ENCODE data around the gene WFS1. TPM values are rescaled to one million over a fixed set of nuclear protein-coding genes. Genes with fewer than 3 reads are reported as not detected.

The WFS1 gene
- total RNA-seq, 2 donors from 2014 or later: 1.1 to 2.6 TPM

GRCh38 chr4:6321361-6321760 lies 51.7 kb downstream of the WFS1 start:
- Mint-ChIP-seq H3K27me3 (peaks cover 36% of the 10 kb centered on the region), H3K4me3 (no peak overlapping the region), H3K4me1 (no peaks in the 10 kb centered on the region), H3K36me3 (ENCODE audit: low read depth) (no peaks in the 10 kb centered on the region), H3K9me3 (no peaks in the 10 kb centered on the region), H3K27ac (no peak overlapping the region)
- ATAC-seq (replicated peaks): no peak

- Mint-ChIP-seq H3K4me3 (no peak overlapping the region), H3K27me3 (peaks cover 34% of the 10 kb centered on the region), H3K36me3 (ENCODE audit: low read depth) (no peaks in the 10 kb centered on the region), H3K9me3 (no peaks in the 10 kb centered on the region), H3K27ac (no peak overlapping the region), H3K4me1 (no peaks in the 10 kb centered on the region)
- ATAC-seq (replicated peaks): no peak
Observed at GRCh38 chr4:6322067-6322760, 52.6 kb downstream of the WFS1 start.

GRCh38 chr4:6322761-6323566 lies 53.3 kb downstream of the WFS1 start:
- H3K27ac Mint-ChIP-seq: no peak overlapping the region
- H3K36me3 Mint-ChIP-seq (ENCODE audit: low read depth): no peaks in the 10 kb centered on the region
- no peak for ATAC-seq (replicated peaks)
- H3K9me3 Mint-ChIP-seq: no peaks in the 10 kb centered on the region
- no peaks in the 10 kb centered on the region for H3K4me1 Mint-ChIP-seq
- peaks cover 33% of the 10 kb centered on the region for H3K27me3 Mint-ChIP-seq
- no peak overlapping the region for H3K4me3 Mint-ChIP-seq

GRCh38 chr4:6324461-6324998 lies 54.9 kb downstream of the WFS1 start:
- no peaks in the 10 kb centered on the region for H3K9me3 Mint-ChIP-seq
- no peak overlapping the region for H3K4me3 Mint-ChIP-seq
- no peaks in the 10 kb centered on the region for H3K4me1 Mint-ChIP-seq
- no peaks in the 10 kb centered on the region for H3K36me3 Mint-ChIP-seq (ENCODE audit: low read depth)
- ATAC-seq (replicated peaks): no peak
- peaks cover 30% of the 10 kb centered on the region for H3K27me3 Mint-ChIP-seq
- no peak overlapping the region for H3K27ac Mint-ChIP-seq

- peaks cover 26% of the 10 kb centered on the region for H3K27me3 Mint-ChIP-seq
- H3K27ac Mint-ChIP-seq: no peak overlapping the region
- H3K4me1 Mint-ChIP-seq: no peaks in the 10 kb centered on the region
- no peaks in the 10 kb centered on the region for H3K36me3 Mint-ChIP-seq (ENCODE audit: low read depth)
- no peak overlapping the region for H3K4me3 Mint-ChIP-seq
- H3K9me3 Mint-ChIP-seq: no peaks in the 10 kb centered on the region
- ATAC-seq (replicated peaks): no peak
Observed at GRCh38 chr4:6324999-6325787, 55.5 kb downstream of the WFS1 start.

- Mint-ChIP-seq H3K36me3 (ENCODE audit: low read depth) (no peaks in the 10 kb centered on the region), H3K27ac (no peak overlapping the region)
Observed at GRCh38 chr4:6325788-6326290, 56.2 kb downstream of the WFS1 start.

GRCh38 chr4:6326312-6327060 lies 56.8 kb downstream of the WFS1 start:
- ATAC-seq (replicated peaks): no peak
- Mint-ChIP-seq H3K27ac (no peak overlapping the region), H3K9me3 (no peaks in the 10 kb centered on the region), H3K4me3 (no peak overlapping the region), H3K27me3 (peaks cover 20% of the 10 kb centered on the region), H3K36me3 (ENCODE audit: low read depth) (no peaks in the 10 kb centered on the region), H3K4me1 (no peaks in the 10 kb centered on the region)

More at GRCh38 chr4:6325788-6326290, 56.2 kb downstream of the WFS1 start:
- H3K9me3 Mint-ChIP-seq: no peaks in the 10 kb centered on the region
- H3K4me3 Mint-ChIP-seq: no peak overlapping the region
- H3K4me1 Mint-ChIP-seq: no peaks in the 10 kb centered on the region
- peaks cover 23% of the 10 kb centered on the region for H3K27me3 Mint-ChIP-seq
- peak; percentile 8 for ATAC-seq (replicated peaks)

GRCh38 chr4:6327220-6327917 lies 57.7 kb downstream of the WFS1 start:
- peak; percentile 80 for ATAC-seq (replicated peaks)
- H3K4me1 Mint-ChIP-seq: no peaks in the 10 kb centered on the region
- peaks cover 20% of the 10 kb centered on the region for H3K27me3 Mint-ChIP-seq
- H3K27ac Mint-ChIP-seq: no peak overlapping the region
- no peaks in the 10 kb centered on the region for H3K36me3 Mint-ChIP-seq (ENCODE audit: low read depth)
- no peaks in the 10 kb centered on the region for H3K9me3 Mint-ChIP-seq
- no peak overlapping the region for H3K4me3 Mint-ChIP-seq

GRCh38 chr4:6328526-6328925 lies 58.9 kb downstream of the WFS1 start:
- no peak overlapping the region for H3K27ac Mint-ChIP-seq
- no peak overlapping the region for H3K4me3 Mint-ChIP-seq
- ATAC-seq (replicated peaks): no peak
- no peaks in the 10 kb centered on the region for H3K36me3 Mint-ChIP-seq (ENCODE audit: low read depth)
- H3K4me1 Mint-ChIP-seq: no peaks in the 10 kb centered on the region
- H3K27me3 Mint-ChIP-seq: peaks cover 25% of the 10 kb centered on the region
- no peaks in the 10 kb centered on the region for H3K9me3 Mint-ChIP-seq

- H3K27me3 Mint-ChIP-seq: peaks cover 22% of the 10 kb centered on the region
- ATAC-seq (replicated peaks): no peak
- H3K4me3 Mint-ChIP-seq: no peak overlapping the region
- no peaks in the 10 kb centered on the region for H3K4me1 Mint-ChIP-seq
- no peak overlapping the region for H3K27ac Mint-ChIP-seq
- no peaks in the 10 kb centered on the region for H3K9me3 Mint-ChIP-seq
- no peaks in the 10 kb centered on the region for H3K36me3 Mint-ChIP-seq (ENCODE audit: low read depth)
Observed at GRCh38 chr4:6329478-6330383, 60.1 kb downstream of the WFS1 start.

GRCh38 chr4:6330384-6330767 lies 60.7 kb downstream of the WFS1 start:
- no peaks in the 10 kb centered on the region for H3K4me1 Mint-ChIP-seq
- H3K27ac Mint-ChIP-seq: no peak overlapping the region
- no peaks in the 10 kb centered on the region for H3K36me3 Mint-ChIP-seq (ENCODE audit: low read depth)
- ATAC-seq (replicated peaks): no peak
- peaks cover 21% of the 10 kb centered on the region for H3K27me3 Mint-ChIP-seq
- no peak overlapping the region for H3K4me3 Mint-ChIP-seq
- H3K9me3 Mint-ChIP-seq: no peaks in the 10 kb centered on the region

- no peak for ATAC-seq (replicated peaks)
- peaks cover 19% of the 10 kb centered on the region for H3K27me3 Mint-ChIP-seq
Observed at GRCh38 chr4:6331018-6331417, 61.4 kb downstream of the WFS1 start.

More at GRCh38 chr4:6331018-6331417, 61.4 kb downstream of the WFS1 start:
- no peak overlapping the region for H3K27ac Mint-ChIP-seq
- H3K4me1 Mint-ChIP-seq: no peaks in the 10 kb centered on the region
- H3K36me3 Mint-ChIP-seq (ENCODE audit: low read depth): no peaks in the 10 kb centered on the region
- no peak overlapping the region for H3K4me3 Mint-ChIP-seq
- H3K9me3 Mint-ChIP-seq: no peaks in the 10 kb centered on the region
